ENCODE data around the gene PRRG3.
A peak's percentile ranks its signal among the peaks of the same experiment; 100 is the strongest.

Gene PRRG3

DNA sequence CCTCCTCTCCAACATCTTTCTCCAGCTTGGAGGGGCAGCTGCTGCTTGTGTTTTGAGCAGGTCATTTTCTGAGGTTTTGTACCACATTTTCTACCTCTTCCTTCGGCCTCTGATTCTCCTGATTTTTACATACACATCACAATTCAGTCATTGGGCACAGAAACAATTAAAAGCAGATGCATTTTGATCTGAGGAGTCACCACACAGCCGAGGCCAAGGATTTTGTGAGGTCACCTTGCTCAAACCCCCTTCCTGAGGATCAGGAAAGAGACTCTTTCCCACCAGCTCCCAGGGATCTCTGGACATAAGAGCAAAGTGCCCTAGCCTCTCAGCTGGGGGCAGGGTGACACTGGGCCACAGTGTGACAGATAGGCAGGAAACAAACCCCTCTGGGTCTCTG is 15.2 kb downstream of the PRRG3 start:
- no peak for DNase-seq

GRCh38 chrX:151711154-151711553 is 15.9 kb downstream of the PRRG3 start:
- no peak for DNase-seq

- peak; percentile 4 to 30 for DNase-seq
Observed at GRCh38 chrX:151711787-151712186, 16.5 kb downstream of the PRRG3 start.

- no peak for DNase-seq
Observed at GRCh38 chrX:151712253-151712652, 17.0 kb downstream of the PRRG3 start.

- no peak for DNase-seq
Observed at GRCh38 chrX:151713849-151714248, 18.6 kb downstream of the PRRG3 start.

GRCh38 chrX:151714362-151714761 is 19.1 kb downstream of the PRRG3 start:
- no peak for DNase-seq

DNA sequence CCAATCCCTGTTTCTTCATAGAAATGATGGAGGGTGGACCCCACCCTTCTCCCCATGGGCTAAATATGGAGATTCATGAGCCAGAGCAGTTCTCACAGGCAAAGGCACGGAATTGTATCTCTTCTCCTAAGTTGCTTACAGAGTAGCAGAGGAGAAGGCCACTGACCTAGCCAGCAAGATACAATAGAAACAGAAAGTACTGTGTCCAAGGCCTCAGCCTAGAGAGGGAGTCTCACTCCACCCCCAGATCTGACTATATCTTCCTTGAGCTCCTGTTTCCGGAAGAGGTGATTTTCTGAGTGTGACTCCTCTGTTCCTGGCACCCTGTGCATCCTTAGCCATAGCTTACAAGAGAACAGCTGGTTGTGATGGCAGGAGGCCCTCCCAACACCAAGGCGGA is 20.5 kb downstream of the PRRG3 start, which contains the start of gene FATE1:
TSS of gene FATE1 (plus strand) at position 284 of the 400 bp plus-strand sequence. CDS start at position 369, 85 bp downstream.
- DNase-seq, result no peak

DNA sequence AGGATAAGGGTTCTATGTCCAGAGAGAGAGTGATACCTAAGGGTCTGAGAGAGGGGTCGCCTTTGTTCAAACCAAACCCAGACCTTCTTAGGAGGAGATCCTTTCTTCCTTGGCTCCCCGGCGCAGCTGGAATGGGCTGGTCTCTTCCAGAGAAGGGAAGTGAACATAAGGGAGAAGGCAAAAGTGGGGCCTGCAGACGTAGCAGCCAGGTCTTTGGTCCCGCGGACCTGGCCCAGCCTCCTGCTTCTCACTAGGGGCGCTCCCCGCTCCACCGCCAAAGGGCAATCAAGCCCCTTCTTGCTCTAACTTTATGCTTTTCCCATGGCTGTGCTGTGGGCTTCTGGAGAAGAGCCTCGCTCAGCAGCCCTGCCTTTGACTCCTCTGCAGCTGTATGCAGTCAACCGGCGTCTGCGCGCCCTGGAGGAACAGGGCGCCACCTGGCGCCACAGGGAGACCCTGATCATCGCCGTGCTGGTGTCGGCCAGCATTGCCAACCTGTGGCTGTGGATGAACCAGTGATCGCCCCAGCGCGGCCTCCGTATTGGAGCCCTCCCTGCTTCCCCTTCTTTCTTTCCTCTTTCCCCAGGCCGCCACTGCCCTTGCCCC is 27.1 kb downstream of the PRRG3 start:
- DNase-seq, result peak in 1 of 2 experiments; percentile 35

GRCh38 chrX:151723156-151723760 is 28.0 kb downstream of the PRRG3 start:
- DNase-seq, result no peak

DNA sequence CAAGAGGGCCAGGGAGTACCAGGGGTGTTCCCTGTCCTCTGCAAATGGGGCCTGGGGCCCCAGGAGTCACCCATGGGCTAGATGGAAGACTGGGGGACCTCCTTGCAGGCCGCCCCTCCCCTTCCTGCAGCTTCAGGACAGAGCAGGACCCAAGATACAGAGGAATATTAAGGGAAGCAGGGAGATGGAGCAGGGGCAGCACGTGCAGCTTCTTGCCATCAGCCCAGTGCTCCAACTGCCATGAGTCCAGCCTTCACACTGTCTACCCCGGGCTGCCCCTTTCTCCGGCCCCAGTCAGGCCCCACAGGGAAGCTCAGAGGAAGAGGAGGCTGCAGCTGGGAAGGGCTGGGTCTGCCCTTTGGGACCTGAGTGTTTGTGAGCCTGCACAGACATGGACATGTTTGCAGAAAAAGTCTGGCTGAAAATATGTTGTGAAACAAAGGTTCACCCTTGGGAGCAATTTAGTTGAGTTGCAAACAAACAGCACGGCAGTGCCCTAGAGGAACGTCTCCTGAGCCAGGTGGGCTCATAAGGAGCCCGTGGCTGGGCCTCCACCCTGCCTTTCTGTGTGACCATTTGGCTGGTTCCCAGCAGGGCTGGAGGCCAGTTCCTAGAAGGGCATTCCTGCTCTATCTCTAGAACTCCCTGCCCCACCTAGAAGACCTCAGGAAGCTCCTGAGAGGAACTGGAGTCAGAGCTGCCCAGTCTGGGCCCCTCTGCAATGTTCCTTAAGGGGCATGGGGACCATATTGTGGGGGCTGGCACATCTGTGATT is 29.5 kb downstream of the PRRG3 start:
- DNase-seq, result no peak

DNA sequence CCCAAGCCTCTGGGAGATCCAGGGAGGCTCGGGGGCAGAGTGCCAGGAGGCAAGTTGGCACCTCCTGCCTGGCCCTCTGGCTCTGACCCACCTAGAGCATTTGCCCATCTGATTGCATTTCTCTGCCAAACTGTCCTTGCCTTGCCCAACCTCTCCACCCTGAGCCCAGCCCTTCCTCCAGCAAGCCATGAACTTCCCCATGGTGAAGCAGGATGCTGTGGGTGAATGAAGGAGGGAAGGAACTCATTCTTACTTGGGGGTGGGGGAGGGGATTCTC is 30.0 kb downstream of the PRRG3 start:
- DNase-seq, result no peak

DNA sequence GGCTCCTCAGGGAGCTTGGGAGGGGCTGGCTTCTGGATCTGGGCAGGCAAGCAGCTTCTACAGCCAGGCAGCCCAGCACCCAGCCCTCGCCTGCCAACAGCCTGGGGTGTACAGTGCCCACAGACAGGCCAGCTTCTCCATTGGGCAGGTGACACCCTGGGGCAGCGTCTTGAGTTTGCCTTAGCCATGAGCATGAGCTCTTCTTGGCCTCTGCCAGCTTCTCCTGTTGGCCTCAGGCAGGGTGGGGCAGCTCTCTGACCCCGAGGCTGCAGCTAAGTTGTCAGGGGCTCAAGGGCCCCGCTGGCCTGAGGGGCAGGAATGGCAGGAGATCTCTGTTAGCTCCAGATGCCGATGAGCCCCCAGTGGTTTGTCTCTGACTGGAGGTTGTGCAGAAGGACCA is 31.5 kb downstream of the PRRG3 start:
- DNase-seq, result no peak

GRCh38 chrX:151727346-151727745 is 32.1 kb downstream of the PRRG3 start:
- no peak for DNase-seq

- no peak for DNase-seq
Observed at GRCh38 chrX:151729056-151729725, 33.9 kb downstream of the PRRG3 start.

- DNase-seq, result no peak
Observed at GRCh38 chrX:151734446-151734845, 39.2 kb downstream of the PRRG3 start, which contains the start of gene CNGA2. CNGA2 (plus strand) TSS chrX:151734746; CDS start chrX:151738484, 3,738 bp downstream.

GRCh38 chrX:151735219-151735618 is 40.0 kb downstream of the PRRG3 start:
- DNase-seq, result no peak

DNA sequence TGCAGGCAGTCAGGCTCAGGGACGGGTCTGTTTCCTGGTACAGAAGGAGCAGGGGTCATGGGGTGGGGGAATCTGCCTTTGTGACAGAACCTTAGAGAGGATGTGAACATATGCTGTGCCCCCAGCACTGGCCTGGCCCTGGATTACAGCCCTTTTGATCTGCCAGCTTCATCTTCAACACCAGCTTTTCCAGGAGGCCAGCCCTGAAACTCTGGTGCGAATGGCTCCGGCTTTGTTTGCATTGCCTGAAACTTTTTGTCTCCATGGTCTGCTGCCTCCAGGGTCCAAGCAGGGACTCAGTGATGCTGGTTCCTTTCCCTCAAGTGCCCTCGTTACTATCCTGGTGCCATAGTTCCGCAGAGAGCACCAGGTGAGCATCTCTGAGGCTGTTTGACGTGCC is 41.4 kb downstream of the PRRG3 start:
- DNase-seq, result no peak

GRCh38 chrX:151737494-151737893 is 42.2 kb downstream of the PRRG3 start:
- DNase-seq, result no peak

DNA sequence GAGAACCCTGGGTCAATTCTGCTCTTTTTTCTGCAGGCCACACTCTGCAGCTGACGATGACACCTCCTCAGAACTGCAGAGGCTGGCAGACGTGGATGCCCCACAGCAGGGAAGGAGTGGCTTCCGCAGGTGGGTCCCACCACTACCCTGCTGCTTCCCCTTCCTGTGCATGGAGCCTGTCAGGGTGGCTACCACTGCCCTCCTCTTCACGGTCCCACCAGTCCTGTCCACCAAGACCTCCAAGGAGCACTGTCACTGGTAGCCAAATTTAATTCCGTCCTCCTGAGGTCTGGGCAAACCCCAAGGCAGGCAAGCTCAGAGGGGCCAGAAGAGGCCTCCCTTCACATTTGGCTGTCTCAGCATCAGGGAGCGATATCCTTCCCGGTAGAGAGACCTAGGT is 43.5 kb downstream of the PRRG3 start:
- no peak for DNase-seq

GRCh38 chrX:151741606-151742005 is 46.3 kb downstream of the PRRG3 start:
- no peak for DNase-seq

DNA sequence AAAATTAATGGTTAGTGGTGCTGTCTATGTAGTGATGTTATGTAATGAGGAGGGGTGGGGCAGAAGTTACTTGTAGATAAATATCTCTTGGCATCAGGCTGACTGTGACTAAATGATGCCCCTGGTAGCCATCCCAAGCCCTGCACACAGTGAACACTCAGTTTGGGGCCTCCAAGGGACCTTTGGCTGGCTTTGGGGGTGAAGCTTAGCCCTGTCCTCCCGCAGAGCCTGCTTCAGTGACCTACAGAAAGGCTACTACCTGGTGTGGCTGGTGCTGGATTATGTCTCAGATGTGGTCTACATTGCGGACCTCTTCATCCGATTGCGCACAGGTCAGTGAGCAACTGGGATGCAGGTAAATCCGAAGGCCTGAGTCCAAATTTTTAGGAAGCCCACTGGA is 47.1 kb downstream of the PRRG3 start:
- no peak for DNase-seq

- DNase-seq, result no peak
Observed at GRCh38 chrX:151743651-151744470, 48.6 kb downstream of the PRRG3 start.

DNA sequence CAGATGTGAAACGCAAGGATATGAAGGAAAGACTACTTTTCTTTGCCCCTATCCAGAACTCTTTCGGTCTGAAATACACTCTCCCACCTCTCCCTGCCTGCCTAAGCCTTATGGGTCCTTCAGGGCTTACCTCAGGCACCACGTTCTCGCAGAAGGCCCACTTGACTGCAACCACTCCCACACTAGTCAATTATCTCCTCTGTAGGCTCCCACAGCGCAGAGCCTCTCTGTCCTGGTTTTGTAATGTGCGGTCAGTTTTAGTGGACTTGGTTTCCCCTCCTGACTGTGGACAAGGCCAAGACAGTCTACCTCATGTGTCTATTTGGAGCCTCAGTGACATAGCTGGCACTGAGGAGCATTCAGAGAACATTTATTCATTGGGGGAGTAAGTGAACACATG is 50.4 kb downstream of the PRRG3 start:
- DNase-seq, result no peak
